DOHH2 (cell line): ENCODE data around the gene SCAMP4.

Experiments used
- H3F3A ChIP-seq: fragments of 200-600 bp; sonication (generic), shearing (Covaris generic); 2 replicates; pipeline ENCODE4 v1.6.0; 2016; ENCODE audit warnings: antibody characterized with exemption, mild to moderate bottlenecking; ENCODE audit not compliant: control insufficient read depth, insufficient read depth
- H3K27ac ChIP-seq: fragments of 200-600 bp; sonication (generic); 2 replicates; pipeline ENCODE4 v1.5.1; 2014; ENCODE audit warnings: low read depth, mild to moderate bottlenecking, low read length, moderate library complexity
- H3K27me3 ChIP-seq: fragments of 200-600 bp; sonication (generic); 2 replicates; pipeline ENCODE4 v1.6.1; 2014; ENCODE audit warnings: mild to moderate bottlenecking, low read length, mixed read lengths; ENCODE audit not compliant: control insufficient read depth
- H3K36me3 ChIP-seq: fragments of 200-600 bp; sonication (generic); 2 replicates; pipeline ENCODE4 v1.6.1; 2014; ENCODE audit warnings: mild to moderate bottlenecking, low read length, moderate library complexity, mixed read lengths; ENCODE audit not compliant: control insufficient read depth
- H3K4me1 ChIP-seq: fragments of 200-600 bp; sonication (generic); 2 replicates; pipeline ENCODE4 v1.6.1; 2014; ENCODE audit warnings: mild to moderate bottlenecking, low read length, mixed read lengths; ENCODE audit not compliant: control insufficient read depth
- H3K4me2 ChIP-seq: fragments of 200-600 bp; sonication (generic); 2 replicates; pipeline ENCODE4 v1.6.0; 2014; ENCODE audit warnings: mild to moderate bottlenecking, low read length, moderate library complexity
- H3K4me3 ChIP-seq: fragments of 200-600 bp; sonication (generic); 2 replicates; pipeline ENCODE4 v1.5.1; 2014; ENCODE audit warnings: mild to moderate bottlenecking, low read length, mixed read lengths
- H3K79me2 ChIP-seq: fragments of 200-600 bp; sonication (generic); 2 replicates; pipeline ENCODE4 v1.6.1; 2014; ENCODE audit warnings: mild to moderate bottlenecking, low read length, mixed read lengths; ENCODE audit not compliant: control insufficient read depth
- H3K9me2 ChIP-seq: fragments of 200-600 bp; sonication (generic); replicated peaks from 2 replicates; pipeline ENCODE4 v1.6.1; 2014; ENCODE audit warnings: mild to moderate bottlenecking, low read length, mixed read lengths; ENCODE audit not compliant: control insufficient read depth
- H3K9me3 ChIP-seq: fragments of 200-600 bp; sonication (generic); 2 replicates; pipeline ENCODE4 v1.6.1; 2014; ENCODE audit warnings: antibody characterized with exemption, low read length, mixed read lengths; ENCODE audit not compliant: control insufficient read depth, insufficient read depth
- H4K20me1 ChIP-seq: fragments of 200-600 bp; sonication (generic); 2 replicates; pipeline ENCODE4 v1.6.0; 2014; ENCODE audit warnings: low read depth, mild to moderate bottlenecking, antibody characterized with exemption, low read length, moderate library complexity; ENCODE audit not compliant: control insufficient read depth, insufficient read depth
- EZH2phosphoT487 ChIP-seq: fragments of 200-600 bp; sonication (generic); IDR thresholded peaks from 2 replicates; pipeline ENCODE4 v1.6.1; 2017; ENCODE audit warnings: borderline replicate concordance, mild to moderate bottlenecking, antibody characterized with exemption, low read length, moderate library complexity, mixed read lengths
- TF ChIP-seq, protein P1 (sequence below): fragments of 200-600 bp; sonication (generic); IDR thresholded peaks from one replicate; pipeline ENCODE4 v1.5.1; 2014; ENCODE audit warnings: antibody characterized with exemption, mild to moderate bottlenecking, low read depth, low read length; ENCODE audit not compliant: poor library complexity, severe bottlenecking

The SCAMP4 gene

DNA sequence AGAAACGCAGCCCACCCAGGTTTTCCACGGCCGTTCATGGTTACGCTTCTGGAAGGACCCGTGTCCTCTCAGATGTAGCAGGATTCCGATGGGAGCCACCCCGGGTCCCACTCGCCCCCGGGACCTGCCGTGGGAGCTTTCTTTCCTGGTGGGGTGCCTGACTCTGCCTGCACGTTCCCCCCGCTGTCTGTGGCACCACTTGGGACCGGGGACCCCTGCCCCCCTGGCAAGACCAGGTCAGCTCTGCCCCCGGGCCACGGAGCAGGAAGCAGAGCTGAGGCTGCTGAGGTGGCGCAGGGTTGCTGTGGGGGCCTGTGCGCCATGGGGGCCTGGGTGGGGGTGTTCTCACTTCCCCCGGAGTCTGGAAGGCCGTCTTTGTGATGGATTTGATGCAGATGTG lies 47.8 kb downstream of the SCAMP4 start:
- Histone ChIP-seq H3K4me3 (no peak overlapping the region), H3K4me1 (no peaks in the 10 kb centered on the region), H3K9me2 (no peaks in the 10 kb centered on the region), H3K27ac (no peak overlapping the region), H3K27me3 (no peaks in the 10 kb centered on the region), H3F3A (no peaks in the 10 kb centered on the region), H3K9me3 (no peaks in the 10 kb centered on the region), H4K20me1 (peaks cover 17% of the 10 kb centered on the region), H3K4me2 (no peak overlapping the region), H3K79me2 (peaks cover 98% of the 10 kb centered on the region), H3K36me3 (peaks cover 16% of the 10 kb centered on the region)
- TF ChIP-seq EZH2phosphoT487: no peak
- TF ChIP-seq, protein P1, sequence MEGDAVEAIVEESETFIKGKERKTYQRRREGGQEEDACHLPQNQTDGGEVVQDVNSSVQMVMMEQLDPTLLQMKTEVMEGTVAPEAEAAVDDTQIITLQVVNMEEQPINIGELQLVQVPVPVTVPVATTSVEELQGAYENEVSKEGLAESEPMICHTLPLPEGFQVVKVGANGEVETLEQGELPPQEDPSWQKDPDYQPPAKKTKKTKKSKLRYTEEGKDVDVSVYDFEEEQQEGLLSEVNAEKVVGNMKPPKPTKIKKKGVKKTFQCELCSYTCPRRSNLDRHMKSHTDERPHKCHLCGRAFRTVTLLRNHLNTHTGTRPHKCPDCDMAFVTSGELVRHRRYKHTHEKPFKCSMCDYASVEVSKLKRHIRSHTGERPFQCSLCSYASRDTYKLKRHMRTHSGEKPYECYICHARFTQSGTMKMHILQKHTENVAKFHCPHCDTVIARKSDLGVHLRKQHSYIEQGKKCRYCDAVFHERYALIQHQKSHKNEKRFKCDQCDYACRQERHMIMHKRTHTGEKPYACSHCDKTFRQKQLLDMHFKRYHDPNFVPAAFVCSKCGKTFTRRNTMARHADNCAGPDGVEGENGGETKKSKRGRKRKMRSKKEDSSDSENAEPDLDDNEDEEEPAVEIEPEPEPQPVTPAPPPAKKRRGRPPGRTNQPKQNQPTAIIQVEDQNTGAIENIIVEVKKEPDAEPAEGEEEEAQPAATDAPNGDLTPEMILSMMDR: no peak

- Histone ChIP-seq H3K9me2 (no peaks in the 10 kb centered on the region), H3K4me1 (no peaks in the 10 kb centered on the region), H3K27ac (no peak overlapping the region), H4K20me1 (peaks cover 17% of the 10 kb centered on the region), H3K4me3 (no peak overlapping the region), H3K9me3 (no peaks in the 10 kb centered on the region), H3K36me3 (peaks cover 16% of the 10 kb centered on the region), H3F3A (no peaks in the 10 kb centered on the region), H3K79me2 (peaks cover 94% of the 10 kb centered on the region), H3K4me2 (no peak overlapping the region), H3K27me3 (no peaks in the 10 kb centered on the region)
- TF ChIP-seq, protein P1: no peak
- TF ChIP-seq EZH2phosphoT487: no peak
Observed at GRCh38 chr19:1953441-1954094, 48.4 kb downstream of the SCAMP4 start.

DNA sequence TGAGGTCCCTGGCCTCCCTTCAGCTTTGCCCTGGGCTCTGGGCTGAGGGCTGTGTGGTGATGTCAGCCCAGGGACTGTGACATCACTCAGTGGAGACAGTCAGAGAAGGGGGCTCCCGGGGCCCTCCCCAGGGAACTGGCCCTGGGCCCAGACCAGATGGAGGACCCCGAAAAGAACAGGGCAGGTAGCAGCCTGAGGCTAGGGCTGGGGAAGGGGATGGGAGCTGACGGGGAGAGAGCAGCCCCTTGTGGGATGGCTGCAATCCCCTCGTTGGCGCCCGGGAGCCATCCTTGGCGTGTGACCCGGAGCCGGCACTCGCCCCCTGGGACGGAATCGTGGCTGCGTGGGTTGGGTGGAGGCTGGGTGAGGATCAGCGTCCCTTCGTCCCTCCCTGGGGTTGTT lies 49.3 kb downstream of the SCAMP4 start:
- Histone ChIP-seq H3K36me3 (peaks cover 11% of the 10 kb centered on the region), H3K4me1 (no peaks in the 10 kb centered on the region), H3K27ac (no peak overlapping the region), H3K79me2 (peaks cover 91% of the 10 kb centered on the region), H3K9me2 (no peaks in the 10 kb centered on the region), H3K4me2 (no peak overlapping the region), H4K20me1 (peaks cover 10% of the 10 kb centered on the region), H3K9me3 (no peaks in the 10 kb centered on the region), H3F3A (no peaks in the 10 kb centered on the region), H3K4me3 (no peak overlapping the region), H3K27me3 (no peaks in the 10 kb centered on the region)
- TF ChIP-seq, protein P1: no peak
- no peak for TF ChIP-seq EZH2phosphoT487
